ENCODE data around the gene CES3. TPM values are rescaled to one million over a fixed set of nuclear protein-coding genes. Genes with fewer than 3 reads are reported as not detected.
"Not testable (repeated sequence)": the region's sequence is repeated elsewhere in the genome, so short reads cannot be mapped to it uniquely, and the experiment has no call there.

The CES3 gene
- total RNA-seq, 1 experiment from 2014 or later: 0.95 TPM

DNA sequence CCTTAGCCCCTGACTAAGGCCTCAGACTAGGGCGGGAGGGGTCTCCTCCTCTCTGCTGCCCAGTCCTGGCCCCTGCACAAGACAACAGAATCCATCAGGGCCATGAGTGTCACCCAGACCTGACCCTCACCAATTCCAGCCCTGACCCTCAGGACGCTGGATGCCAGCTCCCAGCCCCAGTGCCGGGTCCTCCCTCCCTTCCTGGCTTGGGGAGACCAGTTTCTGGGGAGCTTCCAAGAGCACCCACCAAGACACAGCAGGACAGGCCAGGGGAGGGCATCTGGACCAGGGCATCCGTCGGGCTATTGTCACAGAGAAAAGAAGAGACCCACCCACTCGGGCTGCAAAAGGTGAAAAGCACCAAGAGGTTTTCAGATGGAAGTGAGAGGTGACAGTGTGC is 12.7 kb downstream of the CES3 start:
- no peaks in the 10 kb centered on the region for H3K27me3 ChIP-seq (replicated peaks; ENCODE audit: control insufficient read depth, insufficient read depth, low read length)
- BruUV-seq (replicated peaks): no TSS peak
- ChIA-PET CTCF (no interaction called here), POLR2A (no interaction called here)
- TF ChIP-seq, protein P1, sequence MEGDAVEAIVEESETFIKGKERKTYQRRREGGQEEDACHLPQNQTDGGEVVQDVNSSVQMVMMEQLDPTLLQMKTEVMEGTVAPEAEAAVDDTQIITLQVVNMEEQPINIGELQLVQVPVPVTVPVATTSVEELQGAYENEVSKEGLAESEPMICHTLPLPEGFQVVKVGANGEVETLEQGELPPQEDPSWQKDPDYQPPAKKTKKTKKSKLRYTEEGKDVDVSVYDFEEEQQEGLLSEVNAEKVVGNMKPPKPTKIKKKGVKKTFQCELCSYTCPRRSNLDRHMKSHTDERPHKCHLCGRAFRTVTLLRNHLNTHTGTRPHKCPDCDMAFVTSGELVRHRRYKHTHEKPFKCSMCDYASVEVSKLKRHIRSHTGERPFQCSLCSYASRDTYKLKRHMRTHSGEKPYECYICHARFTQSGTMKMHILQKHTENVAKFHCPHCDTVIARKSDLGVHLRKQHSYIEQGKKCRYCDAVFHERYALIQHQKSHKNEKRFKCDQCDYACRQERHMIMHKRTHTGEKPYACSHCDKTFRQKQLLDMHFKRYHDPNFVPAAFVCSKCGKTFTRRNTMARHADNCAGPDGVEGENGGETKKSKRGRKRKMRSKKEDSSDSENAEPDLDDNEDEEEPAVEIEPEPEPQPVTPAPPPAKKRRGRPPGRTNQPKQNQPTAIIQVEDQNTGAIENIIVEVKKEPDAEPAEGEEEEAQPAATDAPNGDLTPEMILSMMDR (IDR thresholded peaks at IDR 0.05; ENCODE audit: insufficient read depth in 1 of 2, low read depth in 1 of 2, low read length in 1 of 2, severe bottlenecking in 1 of 2, unreplicated experiment in 1 of 2): no peak
- no peaks in the 10 kb centered on the region for H3K4me1 ChIP-seq
- H3K4me3 Mint-ChIP-seq (ENCODE audit: unreplicated experiment): no peak overlapping the region
- no peak for DNase-seq
- no peaks in the 10 kb centered on the region for H3K27me3 Mint-ChIP-seq (ENCODE audit: insufficient read depth, unreplicated experiment)
- H3K9me3 ChIP-seq: no peaks in the 10 kb centered on the region
- no peaks in the 10 kb centered on the region for H3K9me3 Mint-ChIP-seq (ENCODE audit: unreplicated experiment)
- H3K36me3 ChIP-seq (ENCODE audit: control insufficient read depth, insufficient read depth, low read length): no peaks in the 10 kb centered on the region
- no peak overlapping the region for H3K4me3 ChIP-seq (ENCODE audit: low read depth, low read length)
- no peak overlapping the region for H3K27ac Mint-ChIP-seq (ENCODE audit: unreplicated experiment)
- H3K4me1 Mint-ChIP-seq (ENCODE audit: low read depth, unreplicated experiment): no peaks in the 10 kb centered on the region
- peaks cover 5% of the 10 kb centered on the region for H3K36me3 Mint-ChIP-seq (ENCODE audit: insufficient read depth, unreplicated experiment)
- intact Hi-C loops (cut with micrococcal nuclease; ENCODE audit: unreplicated experiment): no loop called here

DNA sequence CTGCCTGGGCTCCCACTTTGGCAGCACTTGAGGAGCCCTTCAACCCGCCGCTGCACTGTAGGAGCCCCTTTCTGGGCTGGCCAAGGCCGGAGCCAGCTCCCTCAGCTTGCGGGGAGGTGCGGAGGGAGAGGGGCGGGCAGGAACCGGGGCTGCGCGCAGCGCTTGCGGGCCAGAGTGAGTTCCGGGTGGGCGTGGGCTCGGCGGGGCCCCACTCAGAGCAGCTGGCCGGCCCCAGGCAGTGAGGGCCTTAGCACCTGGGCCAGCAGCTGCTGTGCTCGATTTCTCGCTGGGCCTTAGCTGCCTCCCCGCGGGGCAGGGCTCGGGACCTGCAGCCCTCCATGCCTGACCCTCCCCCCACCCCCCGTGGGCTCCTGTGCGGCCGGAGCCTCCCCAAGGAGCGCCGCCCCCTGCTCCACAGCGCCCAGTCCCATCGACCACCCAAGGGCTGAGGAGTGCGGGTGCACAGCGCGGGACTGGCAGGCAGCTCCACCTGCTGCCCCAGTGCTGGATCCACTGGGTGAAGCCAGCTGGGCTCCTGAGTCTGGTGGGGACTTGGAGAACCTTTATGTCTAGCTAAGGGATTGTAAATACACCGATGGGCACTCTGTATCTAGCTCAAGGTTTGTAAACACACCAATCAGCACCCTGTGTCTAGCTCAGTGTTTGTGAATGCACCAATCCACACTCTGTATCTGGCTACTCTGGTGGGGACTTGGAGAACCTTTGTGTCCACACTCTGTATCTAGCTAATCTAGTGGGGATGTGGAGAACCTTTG is 13.3 kb downstream of the CES3 start:
- H3K9me3 Mint-ChIP-seq (ENCODE audit: unreplicated experiment); intact Hi-C loops (cut with micrococcal nuclease; ENCODE audit: unreplicated experiment); H3K27me3 Mint-ChIP-seq (ENCODE audit: insufficient read depth, unreplicated experiment); H3K4me3 ChIP-seq (ENCODE audit: low read depth, low read length); H3K27ac Mint-ChIP-seq (ENCODE audit: unreplicated experiment); H3K4me1 ChIP-seq; POLR2A ChIA-PET; H3K27me3 ChIP-seq (replicated peaks; ENCODE audit: control insufficient read depth, insufficient read depth, low read length); H3K4me1 Mint-ChIP-seq (ENCODE audit: low read depth, unreplicated experiment); DNase-seq; H3K9me3 ChIP-seq; H3K4me3 Mint-ChIP-seq (ENCODE audit: unreplicated experiment); H3K36me3 ChIP-seq (ENCODE audit: control insufficient read depth, insufficient read depth, low read length); H3K36me3 Mint-ChIP-seq (ENCODE audit: insufficient read depth, unreplicated experiment); BruUV-seq (replicated peaks): not testable (repeated sequence)
- CTCF ChIA-PET: interaction anchor here (0.9 to 1.1 kb wide), 3 partner anchors 43 to 129 kb away, joined by 3 to 4 read pairs (median 3); no protein-coding TSS in a partner anchor

DNA sequence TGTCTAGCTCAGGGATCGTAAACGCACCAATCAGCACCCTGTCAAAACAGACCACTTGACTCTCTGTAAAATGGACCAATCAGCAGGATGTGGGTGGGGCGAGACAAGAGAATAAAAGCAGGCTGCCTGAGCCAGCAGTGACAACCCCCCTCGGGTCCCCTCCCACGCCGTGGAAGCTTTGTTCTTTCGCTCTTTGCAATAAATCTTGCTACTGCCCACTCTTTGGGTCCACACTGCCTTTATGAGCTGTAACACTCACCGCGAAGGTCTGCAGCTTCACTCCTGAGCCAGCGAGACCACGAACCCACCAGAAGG is 13.8 kb downstream of the CES3 start:
- H3K4me3 ChIP-seq (ENCODE audit: low read depth, low read length); H3K9me3 ChIP-seq; DNase-seq; H3K9me3 Mint-ChIP-seq (ENCODE audit: unreplicated experiment); H3K27ac Mint-ChIP-seq (ENCODE audit: unreplicated experiment); BruUV-seq (replicated peaks); H3K4me3 Mint-ChIP-seq (ENCODE audit: unreplicated experiment); H3K27me3 Mint-ChIP-seq (ENCODE audit: insufficient read depth, unreplicated experiment); H3K27me3 ChIP-seq (replicated peaks; ENCODE audit: control insufficient read depth, insufficient read depth, low read length); intact Hi-C loops (cut with micrococcal nuclease; ENCODE audit: unreplicated experiment); H3K36me3 ChIP-seq (ENCODE audit: control insufficient read depth, insufficient read depth, low read length); H3K4me1 Mint-ChIP-seq (ENCODE audit: low read depth, unreplicated experiment); H3K36me3 Mint-ChIP-seq (ENCODE audit: insufficient read depth, unreplicated experiment); H3K4me1 ChIP-seq; POLR2A ChIA-PET: not testable (repeated sequence)
- CTCF ChIA-PET: interaction anchor here (0.9 to 1.1 kb wide), 3 partner anchors 43 to 129 kb away, joined by 3 to 4 read pairs (median 3); no protein-coding TSS in a partner anchor

DNA sequence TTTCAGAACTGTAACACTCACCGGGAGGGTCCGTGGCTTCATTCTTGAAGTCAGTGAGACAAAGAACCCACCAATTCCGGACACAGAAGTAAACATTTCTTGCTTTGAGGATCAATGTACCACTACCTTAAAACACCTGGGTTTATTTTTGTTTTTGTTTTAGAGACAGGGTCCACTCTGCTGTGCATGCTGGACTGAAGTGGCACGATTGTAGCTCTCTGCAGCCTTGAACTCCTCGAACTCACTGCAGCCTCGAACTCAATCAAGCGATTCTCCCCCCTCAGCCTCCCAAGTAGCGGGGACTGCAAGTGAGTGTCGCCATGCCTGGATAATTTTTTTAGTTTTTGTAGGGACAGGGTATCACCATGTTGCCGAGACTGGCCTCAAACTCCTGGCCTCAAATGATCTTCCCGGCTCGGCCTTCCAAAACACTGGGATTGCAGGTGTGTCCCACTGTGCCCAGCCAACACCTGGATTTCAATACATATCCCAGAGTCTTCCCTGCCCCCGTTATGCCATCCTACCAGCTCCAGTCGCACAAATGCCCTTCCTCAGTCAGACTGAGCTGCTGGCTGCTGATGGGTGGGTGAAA is 14.3 kb downstream of the CES3 start:
- H3K27me3 ChIP-seq (replicated peaks; ENCODE audit: control insufficient read depth, insufficient read depth, low read length): no peaks in the 10 kb centered on the region
- intact Hi-C loops (cut with micrococcal nuclease; ENCODE audit: unreplicated experiment): no loop called here
- Mint-ChIP-seq H3K27me3 (ENCODE audit: insufficient read depth, unreplicated experiment) (no peaks in the 10 kb centered on the region), H3K4me1 (ENCODE audit: low read depth, unreplicated experiment) (no peaks in the 10 kb centered on the region), H3K36me3 (ENCODE audit: insufficient read depth, unreplicated experiment) (peaks cover 5% of the 10 kb centered on the region), H3K27ac (ENCODE audit: unreplicated experiment) (no peak overlapping the region), H3K4me3 (ENCODE audit: unreplicated experiment) (no peak overlapping the region), H3K9me3 (ENCODE audit: unreplicated experiment) (no peaks in the 10 kb centered on the region)
- no peaks in the 10 kb centered on the region for H3K4me1 ChIP-seq
- no TSS peak for BruUV-seq (replicated peaks)
- no peaks in the 10 kb centered on the region for H3K36me3 ChIP-seq (ENCODE audit: control insufficient read depth, insufficient read depth, low read length)
- H3K9me3 ChIP-seq: no peaks in the 10 kb centered on the region
- CTCF ChIA-PET: interaction anchor here (1.0 to 1.4 kb wide), 3 partner anchors 42 to 128 kb away, joined by 3 to 4 read pairs (median 3); no protein-coding TSS in a partner anchor
- POLR2A ChIA-PET: no interaction called here
- TF ChIP-seq, protein P1 (IDR thresholded peaks at IDR 0.05; ENCODE audit: insufficient read depth in 1 of 2, low read depth in 1 of 2, low read length in 1 of 2, severe bottlenecking in 1 of 2, unreplicated experiment in 1 of 2): no peak
- H3K4me3 ChIP-seq (ENCODE audit: low read depth, low read length): no peak overlapping the region
- no peak for DNase-seq
